RWPE2 (cell line): ENCODE data around the gene ZNF428.

Experiments
- ATAC-seq: fragments of 200-7000 bp; cut with Tn5 transposase; 3 replicates; pipeline ENCODE4 v1.9.1; 2021; ENCODE audit warnings: low read depth
- DNase-seq: peaks from one replicate; pipeline ENCODE4 v3.0.0-alpha.2; 2020; ENCODE audit warnings: low spot score
- H3K27ac ChIP-seq: fragments of 450-650 bp; 2 replicates; pipeline ENCODE4 v1.5.1; 2017; ENCODE audit warnings: mild to moderate bottlenecking; ENCODE audit not compliant: poor library complexity, severe bottlenecking
- H3K27me3 ChIP-seq: fragments of 250-450 bp; sonication (Bioruptor Pico); 2 replicates; pipeline ENCODE4 v1.5.1; 2021; ENCODE audit warnings: mild to moderate bottlenecking, moderate library complexity; ENCODE audit not compliant: insufficient read depth, poor library complexity, severe bottlenecking
- H3K36me3 ChIP-seq: fragments of 250-450 bp; sonication (Bioruptor Pico); 2 replicates; pipeline ENCODE4 v1.5.1; 2020; ENCODE audit warnings: low read depth, mild to moderate bottlenecking, moderate library complexity
- H3K4me1 ChIP-seq: fragments of 250-450 bp; sonication (Bioruptor Pico); 2 replicates; pipeline ENCODE4 v1.5.1; 2021; ENCODE audit warnings: mild to moderate bottlenecking, moderate library complexity; ENCODE audit not compliant: insufficient read depth, poor library complexity, severe bottlenecking
- H3K4me3 ChIP-seq: fragments of 250-450 bp; sonication (Bioruptor Pico); 2 replicates; pipeline ENCODE4 v1.5.1; 2021; ENCODE audit warnings: mild to moderate bottlenecking, moderate library complexity; ENCODE audit not compliant: severe bottlenecking
- H3K9me3 ChIP-seq: fragments of 250-450 bp; sonication (Bioruptor Pico); 2 replicates; pipeline ENCODE4 v1.5.1; 2021; ENCODE audit warnings: mild to moderate bottlenecking, moderate library complexity; ENCODE audit not compliant: severe bottlenecking
- CTCF ChIP-seq: fragments of 450-650 bp; IDR thresholded peaks from one replicate; pipeline ENCODE4 v1.5.1; 2017; ENCODE audit warnings: mild to moderate bottlenecking, moderate library complexity; ENCODE audit not compliant: poor library complexity, severe bottlenecking

The ZNF428 gene

DNA sequence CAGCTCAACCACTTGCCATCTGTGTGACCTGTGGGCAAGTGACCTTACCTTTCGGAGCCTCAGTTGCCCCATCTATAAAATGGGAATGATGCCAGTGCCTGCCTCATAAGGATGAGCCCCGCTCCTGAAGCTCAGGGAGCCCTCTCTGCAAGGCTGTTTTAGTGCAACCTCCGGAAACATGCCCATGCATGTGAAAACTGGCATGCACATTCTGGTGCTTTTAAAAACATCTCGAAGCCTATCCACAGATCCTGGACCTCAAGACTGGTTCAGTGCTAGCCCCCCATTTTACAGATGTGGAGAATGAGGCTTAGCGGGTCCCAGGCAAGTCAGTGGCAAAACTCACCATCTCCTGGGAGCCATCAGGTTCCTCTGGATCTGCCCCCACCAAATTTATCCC lies 14.6 kb upstream of the ZNF428 start:
- no peaks in the 10 kb centered on the region for H3K9me3 ChIP-seq
- peaks cover 8% of the 10 kb centered on the region for H3K4me1 ChIP-seq
- 0 out of 3 replicates have a peak, but pooled peaks have one; percentile 25 for ATAC-seq
- no peak for TF ChIP-seq CTCF
- peaks cover 13% of the 10 kb centered on the region for H3K27me3 ChIP-seq
- no peak overlapping the region for H3K27ac ChIP-seq
- no peak overlapping the region for H3K4me3 ChIP-seq
- no peaks in the 10 kb centered on the region for H3K36me3 ChIP-seq
- DNase-seq: no peak

GRCh38 chr19:43633520-43633919 lies 14.1 kb upstream of the ZNF428 start:
- H3K4me1 ChIP-seq: peaks cover 8% of the 10 kb centered on the region
- no peaks in the 10 kb centered on the region for H3K9me3 ChIP-seq
- H3K27ac ChIP-seq: no peak overlapping the region
- H3K27me3 ChIP-seq: peaks cover 8% of the 10 kb centered on the region
- DNase-seq (no peak), ATAC-seq (no peak)
- no peak for TF ChIP-seq CTCF
- H3K36me3 ChIP-seq: no peaks in the 10 kb centered on the region
- H3K4me3 ChIP-seq: no peak overlapping the region

GRCh38 chr19:43631491-43631890 lies 12.1 kb upstream of the ZNF428 start:
- DNase-seq: no peak
- no peak for TF ChIP-seq CTCF
- no peak overlapping the region for H3K27ac ChIP-seq
- ATAC-seq: no peak
- H3K9me3 ChIP-seq: no peaks in the 10 kb centered on the region
- H3K4me3 ChIP-seq: no peak overlapping the region
- peaks cover 8% of the 10 kb centered on the region for H3K4me1 ChIP-seq
- no peaks in the 10 kb centered on the region for H3K27me3 ChIP-seq
- no peaks in the 10 kb centered on the region for H3K36me3 ChIP-seq

DNA sequence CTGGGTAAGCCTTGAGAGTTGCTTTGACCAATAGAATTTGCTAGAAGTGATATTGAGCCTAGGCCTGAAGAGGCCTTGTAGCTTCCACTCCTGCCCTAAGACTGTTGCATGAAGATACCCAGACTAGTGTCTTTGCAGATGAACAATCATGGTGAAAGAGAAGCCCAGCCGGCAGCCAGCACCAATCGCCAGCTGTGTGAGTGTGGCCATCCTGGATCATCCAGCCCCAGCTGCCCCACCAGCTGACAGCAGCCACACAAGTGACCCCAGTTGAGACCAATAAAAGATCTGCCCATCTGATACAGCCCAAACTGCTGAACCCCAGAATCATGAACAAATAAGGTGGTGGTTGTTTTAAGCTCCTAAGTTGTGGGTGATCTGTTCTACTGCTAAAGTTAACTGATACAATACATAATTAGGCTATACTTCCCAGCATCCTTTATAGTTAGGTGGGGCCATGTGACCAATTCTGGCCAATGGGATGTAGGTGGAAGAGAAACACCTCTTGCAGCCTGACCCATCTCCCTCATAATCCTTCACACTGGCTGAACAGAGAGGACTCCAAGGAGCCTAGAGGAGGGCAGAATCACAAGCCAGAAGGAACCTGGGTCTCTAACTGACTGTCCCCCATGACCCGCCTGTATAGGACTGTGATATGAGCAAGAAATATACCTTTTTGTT lies 9.4 kb upstream of the ZNF428 start:
- H3K4me1 ChIP-seq: no peaks in the 10 kb centered on the region
- H3K36me3 ChIP-seq: no peaks in the 10 kb centered on the region
- H3K27me3 ChIP-seq: no peaks in the 10 kb centered on the region
- ATAC-seq (no peak), DNase-seq (no peak)
- no peak overlapping the region for H3K27ac ChIP-seq
- H3K4me3 ChIP-seq: no peak overlapping the region
- no peak for TF ChIP-seq CTCF
- H3K9me3 ChIP-seq: no peaks in the 10 kb centered on the region

GRCh38 chr19:43626838-43627237 lies 7.4 kb upstream of the ZNF428 start:
- TF ChIP-seq CTCF: no peak

More at GRCh38 chr19:43626838-43627237, 7.4 kb upstream of the ZNF428 start:
- DNase-seq (no peak), ATAC-seq (no peak)
- Histone ChIP-seq H3K9me3 (no peaks in the 10 kb centered on the region), H3K4me1 (no peaks in the 10 kb centered on the region), H3K4me3 (no peak overlapping the region), H3K27ac (no peak overlapping the region), H3K36me3 (no peaks in the 10 kb centered on the region), H3K27me3 (no peaks in the 10 kb centered on the region)
